GM18508 (cell line): Measurements from ENCODE around the gene NARS2.
"Not testable (repeated sequence)": the region's sequence is repeated elsewhere in the genome, so short reads cannot be mapped to it uniquely, and the experiment has no call there.

ENCODE experiments used
- ATAC-seq: cut with Tn5 transposase; IDR thresholded peaks from one replicate; pipeline ENCODE4 v1.9.1; 2021; ENCODE audit warnings: moderate number of reproducible peaks; ENCODE audit not compliant: insufficient read depth, unreplicated experiment

NARS2 gene

DNA sequence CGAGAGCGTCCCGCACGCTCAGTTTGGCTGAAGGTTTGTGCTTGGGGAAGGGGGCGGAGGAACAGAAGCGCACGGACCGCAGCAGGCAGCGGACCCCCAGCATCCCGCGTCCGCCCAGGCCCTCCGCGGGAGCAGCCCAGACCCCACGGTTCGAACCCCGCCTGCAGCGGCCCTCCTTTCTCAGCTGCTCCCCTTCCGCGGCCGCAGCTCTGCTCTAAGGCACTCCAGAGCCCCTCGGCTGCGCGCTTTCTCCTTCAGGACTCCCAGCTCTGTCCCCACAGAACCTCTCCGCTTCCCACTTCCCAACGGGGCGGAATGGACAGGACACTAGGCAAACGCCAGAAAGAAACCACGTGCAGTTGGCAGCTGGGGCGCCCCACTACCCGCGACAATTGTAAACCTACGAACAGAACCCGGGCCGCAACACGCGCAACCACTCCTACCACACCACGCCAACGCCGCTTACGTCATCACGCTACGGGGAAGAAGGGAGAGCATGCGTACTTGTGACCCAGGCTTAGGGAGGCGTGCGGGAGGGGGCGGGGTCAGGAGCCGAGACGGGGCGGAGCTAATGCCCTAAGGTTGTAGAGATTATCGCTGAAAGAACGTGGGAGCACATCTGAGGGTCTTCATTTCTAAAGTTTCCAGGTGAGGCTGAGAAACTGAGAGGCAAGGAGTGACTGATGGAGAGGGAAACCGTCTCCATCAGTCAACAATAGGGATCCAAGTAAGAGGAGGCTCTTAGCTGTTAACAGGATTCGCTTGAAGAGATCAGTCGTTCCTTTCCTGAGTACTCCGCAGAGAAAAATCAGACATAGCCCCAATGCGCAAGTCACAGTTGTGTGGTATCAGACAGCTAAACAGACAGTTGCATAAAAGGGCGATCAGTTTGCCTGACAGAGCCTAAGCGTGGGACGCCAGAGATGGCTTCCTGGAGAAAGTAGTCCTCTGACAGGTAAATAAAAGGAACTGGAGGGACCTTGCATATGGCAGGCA is at the start of gene NARS2:
TSS of gene NARS2 (minus strand) at position 479 of the 996 bp plus-strand sequence. CDS start at position 103, 376 bp downstream.
- peak; percentile 77 for ATAC-seq

DNA sequence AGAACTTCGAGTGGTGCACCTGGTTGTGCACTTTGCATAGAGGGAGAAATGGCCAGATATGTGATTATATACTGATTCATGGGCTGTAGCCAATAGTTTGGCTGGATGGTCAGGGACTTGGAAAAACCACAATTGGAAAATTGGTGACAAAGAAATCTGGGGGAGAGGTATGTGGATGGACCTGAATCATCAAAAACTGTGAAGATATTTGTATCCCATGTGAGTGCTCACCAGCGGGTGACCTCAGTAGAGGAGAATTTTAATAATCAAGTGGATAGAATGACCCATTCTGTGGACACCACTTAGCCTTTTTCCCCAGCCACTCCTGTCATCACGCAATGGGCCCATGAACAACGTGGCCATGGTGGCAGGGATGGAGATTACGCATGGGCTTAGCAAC is 48.0 kb upstream of the NARS2 start:
- ATAC-seq, result no peak

- ATAC-seq, result no peak
Observed at GRCh38 chr11:78620159-78620558, 45.5 kb upstream of the NARS2 start.

- ATAC-seq, result no peak
Observed at GRCh38 chr11:78615724-78616123, 41.1 kb upstream of the NARS2 start.

DNA sequence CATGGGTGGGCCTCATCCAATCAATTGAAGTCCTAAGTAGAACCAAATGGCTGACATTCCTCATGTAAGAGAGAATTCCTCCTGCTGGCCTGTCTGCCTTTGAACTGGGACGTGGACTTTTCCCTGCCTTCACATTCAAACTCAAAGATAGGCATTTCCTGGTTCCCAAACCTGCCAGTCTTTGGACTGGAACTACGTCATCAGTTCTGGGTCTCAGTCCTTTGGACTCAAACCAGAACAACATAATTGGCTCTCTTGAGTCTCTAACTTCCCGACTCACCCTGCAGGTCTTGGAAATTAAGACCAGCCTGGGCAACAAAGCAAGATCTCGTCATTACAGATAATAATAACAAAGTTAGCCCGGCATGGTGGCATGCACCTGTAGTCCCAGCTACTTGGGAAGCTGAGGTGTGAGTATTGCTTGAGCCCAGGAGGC is 38.7 kb upstream of the NARS2 start:
- no peak for ATAC-seq

- no peak for ATAC-seq
Observed at GRCh38 chr11:78612721-78613377, 38.2 kb upstream of the NARS2 start.

DNA sequence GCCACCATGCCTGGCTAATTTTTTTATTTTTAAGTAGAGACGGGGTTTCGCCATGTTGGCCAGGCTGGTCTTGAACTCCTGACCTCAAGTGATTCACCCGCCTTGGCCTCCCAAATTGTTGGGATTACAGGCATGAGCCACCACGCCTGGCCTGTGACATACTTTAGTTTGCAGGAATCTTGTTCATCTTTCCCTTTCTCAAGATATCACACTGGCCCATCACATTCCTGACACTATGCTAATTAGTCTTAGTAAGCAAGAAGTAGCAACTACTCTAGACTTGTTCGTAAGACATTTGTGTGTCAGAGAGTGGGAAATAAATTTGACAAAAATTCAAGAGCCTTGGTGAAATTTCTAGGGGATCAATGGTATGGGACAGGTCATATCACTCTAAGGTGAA is 34.7 kb upstream of the NARS2 start:
- not testable (repeated sequence) for ATAC-seq

DNA sequence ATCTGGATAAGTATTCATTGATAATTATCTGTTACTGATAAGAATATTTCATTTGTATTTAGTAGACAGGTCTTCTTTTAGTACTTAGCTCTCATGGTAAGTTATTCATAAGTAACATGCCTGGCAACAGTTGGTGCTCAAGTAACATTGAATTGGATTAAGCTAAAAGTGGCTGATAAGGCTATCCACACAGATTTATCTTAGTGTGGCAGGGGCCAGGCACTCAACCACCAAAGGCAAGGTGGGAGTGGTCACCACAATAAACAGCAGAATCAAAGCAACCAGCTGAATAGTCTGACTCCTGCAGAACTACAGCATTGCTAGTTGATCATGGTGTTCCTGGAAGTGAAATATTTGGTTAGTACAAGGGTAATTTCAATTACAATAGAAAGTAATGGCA is 33.0 kb upstream of the NARS2 start:
- ATAC-seq, result no peak

DNA sequence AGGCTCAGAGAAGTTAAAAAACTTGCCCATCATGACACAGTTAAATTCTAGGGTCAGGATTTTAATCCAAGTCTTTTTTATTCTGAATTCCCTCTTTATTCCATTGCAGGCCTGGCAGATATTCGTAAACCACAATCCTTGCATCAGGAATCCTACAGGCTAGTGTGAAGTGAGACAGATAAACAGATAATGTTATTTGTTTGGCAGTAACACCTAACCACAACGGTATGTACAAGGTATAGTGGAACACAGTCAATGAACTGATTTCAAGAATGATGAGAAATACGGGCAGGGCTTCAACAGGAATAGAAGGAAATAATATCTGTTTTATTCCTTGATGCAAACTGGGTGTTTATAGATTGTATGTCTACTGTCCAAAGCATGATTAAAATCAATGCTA is 32.0 kb upstream of the NARS2 start:
- ATAC-seq, result no peak

DNA sequence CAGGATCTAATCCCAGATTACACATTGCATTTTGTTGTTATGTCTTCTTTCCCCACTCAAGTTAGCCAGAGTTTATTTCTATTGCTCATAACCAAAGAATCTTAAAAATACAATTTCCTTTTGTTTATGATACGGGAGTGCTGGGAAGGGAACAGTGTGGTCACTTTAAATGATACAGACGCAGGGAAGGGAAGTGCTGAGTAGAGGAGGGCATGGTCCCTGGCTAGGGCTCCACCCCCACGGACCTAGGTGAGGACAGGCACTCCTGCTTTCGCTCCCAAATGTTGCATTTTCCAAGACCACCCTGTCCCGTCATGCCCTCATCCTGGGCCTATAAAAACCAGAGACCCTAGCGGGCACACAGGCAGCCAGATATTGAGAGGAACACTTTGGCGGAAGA is 30.6 kb upstream of the NARS2 start:
- no peak for ATAC-seq

DNA sequence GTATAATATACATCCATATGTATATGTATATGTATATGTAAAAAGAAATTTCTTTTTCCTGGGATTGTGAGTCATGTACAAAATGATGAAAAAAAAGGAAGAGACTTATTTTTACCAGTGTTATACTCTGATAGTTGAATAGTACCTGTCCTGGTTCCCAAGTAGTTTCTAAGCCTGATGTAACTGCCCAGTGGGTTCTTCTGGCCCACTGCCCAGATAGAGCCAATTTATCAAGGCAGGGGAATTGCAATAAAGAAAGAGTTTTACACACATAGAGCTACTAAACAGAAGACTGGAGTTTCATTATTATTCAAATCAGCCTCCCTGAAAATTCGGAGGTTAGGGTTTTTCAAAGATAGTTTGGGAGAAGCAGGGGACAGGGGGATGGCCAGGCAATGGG is 29.1 kb upstream of the NARS2 start:
- ATAC-seq, result no peak

DNA sequence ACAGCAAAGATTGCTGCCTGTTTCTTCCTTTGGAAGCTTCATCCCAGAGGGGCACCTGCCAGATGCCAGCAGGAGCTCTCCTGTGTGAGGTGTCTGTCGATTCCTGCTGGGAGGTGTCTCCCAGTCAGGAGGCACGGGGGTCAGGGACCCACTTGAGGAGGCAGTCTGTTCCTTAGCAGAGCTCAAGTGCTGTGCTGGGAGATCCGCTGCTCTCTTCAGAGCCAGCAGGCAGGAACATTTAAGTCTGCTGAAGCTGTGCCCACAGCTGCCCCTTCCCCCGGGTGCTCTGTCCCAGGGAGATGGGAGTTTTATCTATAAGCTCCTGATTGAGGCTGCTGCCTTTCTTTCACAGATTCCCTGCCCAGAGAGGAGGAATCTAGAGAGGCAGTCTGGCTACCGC is 28.1 kb upstream of the NARS2 start:
- not testable (repeated sequence) for ATAC-seq

- not testable (repeated sequence) for ATAC-seq
Observed at GRCh38 chr11:78601066-78601465, 26.4 kb upstream of the NARS2 start.

DNA sequence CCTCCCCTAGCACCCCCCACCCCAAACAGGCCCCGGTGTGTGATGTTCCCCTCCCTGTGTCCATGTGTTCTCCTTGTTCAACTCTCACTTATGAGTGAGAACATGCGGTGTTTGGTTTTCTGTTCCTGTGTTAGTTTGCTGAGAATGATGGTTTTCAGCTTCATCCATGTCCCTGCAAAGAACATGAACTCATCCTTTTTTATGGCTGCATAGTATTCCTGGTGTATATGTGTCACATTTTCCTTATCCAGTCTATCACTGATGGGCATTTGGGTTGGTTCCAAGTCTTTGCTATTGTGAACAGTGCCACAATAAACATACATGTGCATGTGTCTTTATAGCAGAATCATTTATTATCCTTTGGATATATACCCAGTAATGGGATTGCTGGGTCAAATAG is 22.9 kb upstream of the NARS2 start:
- ATAC-seq, result not testable (repeated sequence)

GRCh38 chr11:78595436-78596130 is 20.9 kb upstream of the NARS2 start:
- ATAC-seq, result no peak

DNA sequence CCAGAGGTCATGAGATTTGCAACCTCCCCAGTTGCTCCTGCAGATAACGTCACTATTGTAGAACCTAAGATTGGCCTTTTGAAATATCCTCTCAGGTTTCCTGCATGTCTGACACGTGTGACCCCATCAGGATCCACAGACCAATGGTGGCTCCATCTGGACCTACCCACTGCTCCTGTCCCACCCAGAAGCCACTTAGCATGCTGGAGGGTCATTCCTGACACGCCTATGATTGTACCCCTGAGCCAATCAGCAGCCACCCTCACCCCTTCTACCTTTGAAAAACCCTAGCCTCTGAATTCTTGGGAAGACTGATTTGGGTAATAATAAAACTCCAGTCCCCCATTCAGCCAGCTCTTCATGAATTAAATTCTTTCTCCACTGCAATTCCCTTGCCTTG is 20.1 kb upstream of the NARS2 start:
- ATAC-seq, result no peak

DNA sequence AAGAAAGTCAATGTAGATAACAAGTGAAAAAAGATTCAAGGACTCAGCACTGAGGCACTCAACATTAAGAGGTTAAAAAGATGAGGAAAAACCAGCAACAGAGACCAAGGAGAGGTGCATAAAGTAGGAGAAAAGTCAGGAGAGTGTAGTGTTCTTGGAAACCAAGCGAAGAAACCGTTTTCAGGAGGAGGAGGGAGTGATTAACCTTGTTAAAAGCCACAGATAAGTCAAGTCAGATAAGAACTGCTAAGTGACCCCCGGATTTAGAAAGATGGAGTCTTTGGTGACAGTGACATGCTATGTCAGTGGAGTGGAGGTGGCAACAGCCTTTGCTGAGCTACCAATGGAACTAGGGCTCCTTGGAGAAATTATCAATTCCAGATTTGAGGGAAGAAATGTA is 13.9 kb upstream of the NARS2 start:
- no peak for ATAC-seq

DNA sequence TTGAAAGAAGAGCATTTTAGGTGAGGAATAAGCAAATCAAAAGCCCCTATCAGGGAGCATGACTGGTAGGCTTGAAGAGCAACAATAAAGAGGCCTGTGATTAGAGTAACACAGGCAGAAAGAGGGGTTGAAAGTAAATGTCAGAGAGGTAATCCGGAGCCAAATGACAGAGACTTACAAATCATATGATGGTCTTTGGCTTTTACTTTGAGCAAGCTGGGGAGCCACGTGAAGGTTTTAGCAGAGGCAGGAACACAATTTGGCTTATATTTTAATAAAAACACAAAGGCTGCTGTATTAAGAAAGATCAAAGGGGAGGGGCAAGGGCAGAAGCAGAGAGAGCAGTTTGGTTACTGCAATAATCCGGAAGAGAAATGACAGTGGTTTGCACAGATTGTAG is 12.8 kb upstream of the NARS2 start:
- no peak for ATAC-seq

DNA sequence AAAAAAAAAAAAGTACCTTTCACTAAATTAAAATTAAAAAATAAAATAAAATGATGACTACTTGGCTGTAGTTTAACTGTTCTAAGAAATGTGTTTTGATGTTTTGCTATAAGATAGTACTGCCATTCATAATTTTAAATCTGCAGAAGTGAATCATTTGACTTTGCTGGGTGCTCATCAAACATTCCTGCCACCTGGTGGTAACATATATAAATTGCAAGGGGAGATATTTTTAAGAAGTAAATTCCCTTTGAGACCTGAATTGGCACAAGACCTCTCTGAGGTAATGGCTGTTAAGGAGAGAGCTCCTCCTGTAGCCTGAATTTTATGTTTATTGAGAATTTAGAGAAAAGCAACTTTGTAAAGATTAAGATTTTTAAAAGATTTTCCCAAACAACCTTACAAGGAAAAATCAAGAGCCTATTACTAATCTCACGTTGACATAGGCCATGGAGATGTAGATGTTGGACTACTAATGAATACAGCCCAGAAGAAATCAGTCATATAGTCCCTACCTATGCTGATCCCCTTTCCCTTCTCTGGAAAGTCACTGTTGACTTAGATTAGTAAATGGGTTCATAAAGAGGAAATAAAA is 11.9 kb upstream of the NARS2 start:
- ATAC-seq, result no peak

- ATAC-seq, result no peak
Observed at GRCh38 chr11:78583889-78584288, 9.2 kb upstream of the NARS2 start.
